Activated CD8-positive, alpha-beta T cell treated with anti-CD3 and anti-CD28 coated beads for 36 hours (primary cell): Measurements from ENCODE around the gene RC3H2. TPM values are rescaled to one million over a fixed set of nuclear protein-coding genes. Genes with fewer than 3 reads are reported as not detected.
A peak's percentile ranks its signal among the peaks of the same experiment; 100 is the strongest.

Source experiments
- ATAC-seq: fragments of 200-7000 bp; cut with Tn5 transposase; one replicate; pipeline ENCODE4 v1.10.0; 2021; ENCODE audit warnings: mild to moderate bottlenecking, moderate library complexity
- CTCF ChIA-PET: fragments of 350-600 bp; sonication (Branson Sonifier 250); formaldehyde crosslinking; loops from one replicate; lab custom pipeline; 2021; ENCODE audit warnings: antibody characterized with exemption; lab: Charles Lee
- POLR2A ChIA-PET: fragments of 350-600 bp; sonication (Branson Sonifier 250); formaldehyde crosslinking; loops from one replicate; lab custom pipeline; 2021; ENCODE audit warnings: antibody characterized with exemption; lab: Charles Lee
- DNase-seq: peaks from one replicate; pipeline ENCODE4 v3.0.0-alpha.2; 2020
- H3K27ac Mint-ChIP-seq: one replicate; pipeline ENCODE4 v1.8.0; 2021; ENCODE audit warnings: mild to moderate bottlenecking, mixed read lengths
- H3K27me3 Mint-ChIP-seq: one replicate; pipeline ENCODE4 v1.8.0; 2021; ENCODE audit warnings: mixed read lengths
- H3K36me3 Mint-ChIP-seq: one replicate; pipeline ENCODE4 v1.8.0; 2021; ENCODE audit warnings: low read depth, mixed read lengths
- H3K4me1 Mint-ChIP-seq: one replicate; pipeline ENCODE4 v1.8.0; 2021; ENCODE audit warnings: low read depth, mixed read lengths
- H3K4me3 Mint-ChIP-seq: one replicate; pipeline ENCODE4 v1.8.0; 2021; ENCODE audit warnings: mild to moderate bottlenecking, moderate library complexity, mixed read lengths
- H3K9me3 Mint-ChIP-seq: one replicate; pipeline ENCODE4 v1.8.0; 2021; ENCODE audit warnings: mixed read lengths
- CTCF ChIP-seq: fragments of 200-600 bp; IDR thresholded peaks from one replicate; pipeline ENCODE4 v1.8.0; 2022; ENCODE audit warnings: antibody characterized with exemption, mild to moderate bottlenecking
- intact Hi-C: fragments of 100-400 bp; cut with micrococcal nuclease; formaldehyde crosslinking; loops from one replicate; pipeline ENCODE4 v1.10.0; 2022
- total RNA-seq, 2 experiments: library from RNA; stranded (reverse); gene quantifications; one replicate each; pipeline ENCODE4 v1.2.3, GENCODE V29; 2021

The RC3H2 gene
- total RNA-seq, 2 experiments from 2014 or later: 22.7 to 22.8 TPM

DNA sequence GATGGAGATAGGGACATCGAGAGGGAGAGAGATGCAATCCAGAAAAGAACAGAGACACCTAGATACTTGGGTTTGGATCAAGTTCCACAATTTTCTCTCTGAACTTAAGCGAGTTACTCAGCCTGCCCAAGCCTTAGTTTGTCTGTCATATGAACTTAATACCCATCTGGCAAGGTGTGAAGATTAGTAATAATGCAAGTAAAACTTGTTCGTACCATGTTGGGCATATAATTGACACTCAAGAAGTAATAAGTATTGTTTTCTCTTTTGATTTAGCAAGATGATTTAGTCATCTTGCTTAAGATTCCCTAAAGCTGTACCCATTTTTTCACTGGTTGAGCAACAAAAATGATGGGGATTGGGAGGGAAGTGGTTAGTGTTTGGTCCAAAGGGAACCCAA is 43.2 kb upstream of the RC3H2 start:
- Mint-ChIP-seq H3K36me3 (peaks cover 7% of the 10 kb centered on the region), H3K27ac (peak overlapping the region; percentile 68), H3K4me1 (peaks cover 55% of the 10 kb centered on the region), H3K4me3 (peak overlapping the region; percentile 12), H3K27me3 (no peaks in the 10 kb centered on the region), H3K9me3 (no peaks in the 10 kb centered on the region)
- ChIA-PET CTCF (no interaction called here), POLR2A (interaction anchor here (0.6 to 1.8 kb wide), 3 partner anchors 17 to 250 kb away, joined by 3 to 9 read pairs (median 6); partner anchors contain the start of gene ZBTB26)
- intact Hi-C loops: no loop called here
- ATAC-seq (peak; percentile 81), DNase-seq (peak; percentile 8)
- TF ChIP-seq CTCF: no peak

DNA sequence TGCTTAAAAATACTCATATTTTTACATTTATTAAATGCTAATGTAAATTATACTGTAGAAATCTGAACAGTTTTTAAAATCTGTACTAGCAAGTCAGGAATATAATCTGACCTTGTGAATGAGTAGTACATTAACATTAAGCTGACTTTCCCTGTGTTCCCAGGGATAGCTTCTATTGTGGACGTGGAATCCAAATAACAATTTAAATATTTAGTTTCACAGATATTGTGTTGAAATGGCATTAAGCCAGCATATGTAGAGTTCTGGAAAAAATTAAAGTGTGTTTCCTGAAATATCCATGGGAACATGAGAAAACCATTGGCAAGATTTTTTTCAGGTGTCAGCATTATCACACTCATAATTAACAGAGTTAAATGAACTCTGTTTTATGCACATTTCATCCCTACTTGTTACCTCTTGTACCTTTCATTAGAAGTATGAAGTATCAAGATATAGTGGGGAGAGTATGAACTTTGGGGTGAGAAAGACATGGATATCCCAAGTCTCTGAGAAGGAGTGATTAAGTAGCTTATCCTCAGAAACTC is 41.4 kb upstream of the RC3H2 start:
- no peak overlapping the region for H3K4me3 Mint-ChIP-seq
- TF ChIP-seq CTCF: no peak
- ATAC-seq (no peak), DNase-seq (no peak)
- POLR2A ChIA-PET: interaction anchor here (1.4 kb wide), 1 partner anchor 34 kb away, joined by 3 read pairs; no protein-coding TSS in a partner anchor
- H3K4me1 Mint-ChIP-seq: peaks cover 63% of the 10 kb centered on the region
- intact Hi-C loops: no loop called here
- CTCF ChIA-PET: interaction anchor here (1.3 kb wide), 1 partner anchor 11 kb away, joined by 4 read pairs; no protein-coding TSS in a partner anchor
- peaks cover 9% of the 10 kb centered on the region for H3K36me3 Mint-ChIP-seq
- no peaks in the 10 kb centered on the region for H3K27me3 Mint-ChIP-seq
- H3K9me3 Mint-ChIP-seq: no peaks in the 10 kb centered on the region
- H3K27ac Mint-ChIP-seq: no peak overlapping the region

DNA sequence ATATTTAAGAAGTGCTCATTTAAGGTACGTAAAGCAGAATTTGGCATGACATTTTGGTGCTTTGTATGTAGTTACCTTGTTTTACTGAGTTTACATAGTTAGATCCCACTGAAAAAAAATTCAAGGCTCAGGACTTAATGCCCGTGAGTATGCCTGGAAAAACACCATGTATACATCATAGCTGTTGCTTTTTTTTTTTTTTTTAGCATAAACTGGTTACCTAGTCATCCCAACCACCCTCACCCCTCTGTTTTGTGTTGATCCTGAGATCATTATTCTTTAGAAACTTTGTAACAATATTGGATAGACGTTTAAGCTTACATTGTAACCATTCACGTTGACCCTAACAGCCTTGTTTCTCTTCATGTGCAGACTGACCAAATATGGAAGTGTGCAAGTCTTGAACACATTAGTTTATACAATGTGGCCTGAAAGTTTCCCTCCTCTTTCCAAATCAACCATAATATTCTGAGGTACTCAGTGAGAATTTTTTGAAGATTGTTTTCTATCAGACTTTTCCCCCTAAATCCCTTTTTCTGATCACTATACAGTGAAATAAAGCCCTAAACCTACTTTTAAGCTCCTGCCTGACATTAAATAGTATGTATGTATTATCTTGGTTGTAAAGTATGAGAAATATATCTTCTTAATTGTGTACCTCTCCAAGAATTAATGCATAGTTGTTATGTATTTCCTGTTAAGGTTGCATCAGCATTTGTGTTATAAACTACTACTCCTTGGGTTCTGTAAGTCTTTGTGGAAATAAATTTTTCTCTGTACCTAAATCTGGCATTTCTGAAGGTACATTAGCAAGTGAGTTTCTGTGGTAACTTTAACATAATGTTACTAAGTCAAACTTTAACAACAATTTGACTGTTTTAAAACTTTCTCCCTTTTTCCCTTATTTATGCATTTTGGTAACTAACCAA is 40.1 kb upstream of the RC3H2 start:
- Mint-ChIP-seq H3K27me3 (no peaks in the 10 kb centered on the region), H3K4me3 (no peak overlapping the region), H3K9me3 (no peaks in the 10 kb centered on the region), H3K36me3 (peaks cover 9% of the 10 kb centered on the region), H3K4me1 (peaks cover 63% of the 10 kb centered on the region), H3K27ac (peak overlapping the region; percentile 35)
- no peak for TF ChIP-seq CTCF
- DNase-seq: no peak
- POLR2A ChIA-PET: interaction anchor here (1.3 kb wide), 1 partner anchor 13 kb away, joined by 3 read pairs; the partner anchor contains the start of gene ZBTB26
- intact Hi-C loops: no loop called here
- CTCF ChIA-PET: no interaction called here
- ATAC-seq: no peak

- peaks cover 15% of the 10 kb centered on the region for H3K36me3 Mint-ChIP-seq
- DNase-seq (peak; percentile 6), ATAC-seq (no peak)
- TF ChIP-seq CTCF: no peak
- intact Hi-C loops: no loop called here
- ChIA-PET CTCF (interaction anchor here (1.0 to 1.9 kb wide), 4 partner anchors 12 to 38 kb away, joined by 3 to 9 read pairs (median 4); no protein-coding TSS in a partner anchor), POLR2A (interaction anchor here (1.3 to 3.1 kb wide), 5 partner anchors 10 to 37 kb away, joined by 4 to 27 read pairs (median 8); partner anchors contain the start of genes RC3H2, ZBTB26 and ZBTB6)
- peak overlapping the region; percentile 99 for H3K4me3 Mint-ChIP-seq
- H3K27ac Mint-ChIP-seq: peak overlapping the region; percentile 92
- H3K27me3 Mint-ChIP-seq: no peaks in the 10 kb centered on the region
- peaks cover 41% of the 10 kb centered on the region for H3K4me1 Mint-ChIP-seq
- H3K9me3 Mint-ChIP-seq: no peaks in the 10 kb centered on the region
Measured at GRCh38 chr9:122941582-122942234, 36.5 kb upstream of the RC3H2 start.
